ENCODE measurements around the gene ZNF385D.

The ZNF385D gene

GRCh38 chr3:21747966-21748555 lies 2.9 kb downstream of the ZNF385D start:
- no peak for DNase-seq

GRCh38 chr3:21747376-21747775 lies 3.6 kb downstream of the ZNF385D start:
- no peak for DNase-seq

- DNase-seq: no peak
These were observed 5.0 kb downstream of the ZNF385D start for GRCh38 chr3:21745966-21746365.

GRCh38 chr3:21744793-21745192 lies 6.2 kb downstream of the ZNF385D start:
- no peak for DNase-seq

DNA sequence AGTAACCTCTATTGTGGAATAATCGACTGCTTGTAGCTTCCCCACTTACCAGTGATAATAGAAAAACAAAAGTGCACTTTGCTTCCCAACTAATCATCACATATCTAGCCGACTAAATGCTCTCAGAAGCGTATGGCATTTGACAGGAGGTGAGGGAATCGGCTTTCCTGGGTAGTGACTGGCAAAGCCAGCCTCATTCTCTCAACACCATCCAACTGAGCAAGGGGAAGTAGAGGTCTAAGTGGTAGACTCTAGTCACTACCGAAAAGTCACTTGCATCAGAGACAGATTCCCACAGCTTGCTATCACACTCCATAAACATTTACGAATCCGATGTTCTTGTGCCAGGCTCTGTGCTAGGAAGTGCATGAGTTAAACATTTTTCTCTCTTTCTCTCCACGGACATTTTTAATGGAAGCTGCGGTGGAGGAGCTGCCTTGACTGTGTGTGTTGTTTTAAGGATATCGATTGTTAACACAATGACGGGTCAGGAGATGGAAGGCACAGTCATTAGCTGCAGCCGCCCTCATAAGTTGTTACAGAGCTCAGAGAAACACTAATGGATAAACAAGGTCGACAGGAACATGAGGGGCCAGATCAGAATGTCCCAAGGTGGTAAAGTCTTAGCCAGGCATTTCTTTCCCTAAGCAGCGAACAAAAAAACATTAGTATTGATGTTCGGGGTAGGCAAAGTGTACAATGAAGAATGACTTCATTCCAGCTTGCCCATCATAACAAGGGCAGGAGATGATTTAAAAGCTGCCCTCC lies 11.9 kb downstream of the ZNF385D start:
- DNase-seq: no peak

GRCh38 chr3:21738283-21738682 lies 12.7 kb downstream of the ZNF385D start:
- no peak for DNase-seq

DNA sequence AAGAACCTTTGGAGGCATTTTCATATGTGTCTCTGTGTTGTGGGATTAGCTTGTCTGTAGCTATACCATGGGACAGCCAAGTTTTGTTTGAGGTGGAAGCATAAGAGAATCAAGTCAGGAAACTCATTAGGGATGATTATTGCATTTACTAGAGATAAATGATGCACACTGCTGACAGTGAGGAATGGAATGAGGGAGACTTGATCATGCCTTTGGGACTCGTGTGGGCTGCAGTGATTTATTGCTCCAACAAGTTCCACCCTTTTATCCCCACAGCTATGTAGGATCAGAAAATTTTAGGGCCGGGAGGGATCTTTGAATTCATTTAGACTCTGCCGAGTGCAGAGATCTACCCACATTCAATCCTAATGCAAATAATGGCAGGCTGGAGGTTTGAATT lies 16.3 kb downstream of the ZNF385D start:
- DNase-seq: peak; percentile 33

- DNase-seq: peak; percentile 58
These were observed 21.0 kb downstream of the ZNF385D start for GRCh38 chr3:21729888-21730459.

DNA sequence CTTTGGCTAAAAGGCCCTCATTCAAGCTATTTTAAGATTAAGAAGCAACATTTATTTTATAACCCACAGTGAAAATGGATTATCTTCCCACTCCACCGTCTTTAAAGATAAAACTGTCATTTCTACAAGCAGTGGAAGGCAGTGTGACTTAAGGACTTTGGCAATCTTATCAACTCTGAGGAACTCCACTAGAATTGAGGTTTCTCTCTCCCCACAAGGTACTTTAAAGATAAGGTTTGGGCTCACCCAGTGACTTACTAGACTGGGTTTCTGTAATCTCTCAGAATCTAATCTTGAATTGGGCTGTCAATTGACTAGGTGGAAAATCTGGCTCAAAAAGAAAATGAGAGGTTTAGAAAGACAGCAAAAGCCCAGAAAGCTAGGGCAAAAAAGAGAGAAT lies 21.7 kb downstream of the ZNF385D start:
- DNase-seq: no peak

DNA sequence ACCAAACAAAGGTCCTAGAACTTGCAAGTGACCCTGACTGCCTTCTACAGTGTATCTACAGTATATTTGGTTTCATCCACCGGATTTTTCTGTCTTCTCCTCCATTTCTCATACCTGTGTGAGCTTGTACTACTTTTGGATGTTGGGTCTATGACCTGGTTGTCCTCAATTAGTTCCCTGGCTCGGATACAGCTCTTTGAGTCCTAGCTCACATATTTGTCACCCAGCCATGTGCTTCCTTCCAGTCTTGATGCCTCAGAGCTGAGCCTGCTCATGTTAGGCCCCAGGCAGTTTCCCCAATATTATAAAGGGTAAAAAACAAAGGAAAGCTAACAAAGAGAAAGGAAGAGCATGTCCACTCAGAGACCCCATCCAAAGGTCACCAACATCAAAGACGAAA lies 28.2 kb downstream of the ZNF385D start:
- no peak for DNase-seq

DNA sequence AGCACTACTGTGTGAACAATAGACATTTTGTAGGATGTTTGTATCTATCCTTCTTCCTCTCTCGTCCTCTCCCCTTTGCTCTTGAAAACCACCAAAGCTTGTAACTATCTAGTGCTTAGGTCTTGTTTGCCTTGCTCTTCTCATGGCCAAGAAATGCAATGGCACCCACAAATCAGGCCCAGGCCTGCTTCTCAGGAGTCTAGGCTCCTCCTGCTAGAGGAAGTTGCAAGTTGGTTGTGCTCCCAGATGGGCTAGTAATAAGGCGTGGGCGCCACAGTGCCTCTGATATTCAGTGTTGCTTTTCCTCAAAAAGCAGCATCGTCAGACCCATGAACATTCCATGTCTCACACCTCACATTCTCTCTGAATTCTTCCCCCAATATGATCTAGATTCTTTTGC lies 28.7 kb downstream of the ZNF385D start:
- no peak for DNase-seq

DNA sequence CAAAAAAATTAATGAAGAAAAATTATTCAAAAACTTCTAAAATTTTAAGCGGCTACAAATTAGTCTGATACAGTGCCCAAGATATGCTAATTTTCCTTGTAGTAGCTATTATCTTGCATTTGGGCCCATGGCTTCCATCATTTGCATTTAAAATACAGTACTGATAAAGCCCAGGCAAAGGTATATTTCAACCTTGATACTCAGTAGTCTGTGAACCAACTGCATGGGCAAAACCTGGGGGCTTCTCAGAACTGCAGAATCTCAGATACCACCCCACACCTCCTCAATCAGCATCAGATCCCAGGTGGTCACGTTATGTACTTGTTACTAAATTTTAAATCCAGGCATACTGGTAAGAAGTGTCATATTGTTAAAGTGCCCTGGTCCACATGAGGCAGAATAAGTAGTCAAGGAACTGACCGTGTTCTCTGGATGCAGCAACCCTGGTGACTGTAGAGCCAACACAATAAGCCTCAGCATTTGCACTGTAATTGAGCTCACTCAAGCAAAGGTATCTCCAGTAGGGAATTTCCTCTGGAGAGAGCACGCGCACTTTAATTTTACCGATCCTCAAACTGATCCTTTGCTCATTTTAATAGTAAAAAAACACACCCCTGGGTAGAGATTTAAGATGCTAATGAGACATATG lies 31.9 kb downstream of the ZNF385D start:
- DNase-seq: no peak

GRCh38 chr3:21718161-21718765 lies 32.7 kb downstream of the ZNF385D start:
- peak; percentile 95 for DNase-seq

- no peak for DNase-seq
These were observed 35.3 kb downstream of the ZNF385D start for GRCh38 chr3:21715662-21716061.

GRCh38 chr3:21705769-21706168 lies 45.2 kb downstream of the ZNF385D start:
- DNase-seq: peak; percentile 67

DNA sequence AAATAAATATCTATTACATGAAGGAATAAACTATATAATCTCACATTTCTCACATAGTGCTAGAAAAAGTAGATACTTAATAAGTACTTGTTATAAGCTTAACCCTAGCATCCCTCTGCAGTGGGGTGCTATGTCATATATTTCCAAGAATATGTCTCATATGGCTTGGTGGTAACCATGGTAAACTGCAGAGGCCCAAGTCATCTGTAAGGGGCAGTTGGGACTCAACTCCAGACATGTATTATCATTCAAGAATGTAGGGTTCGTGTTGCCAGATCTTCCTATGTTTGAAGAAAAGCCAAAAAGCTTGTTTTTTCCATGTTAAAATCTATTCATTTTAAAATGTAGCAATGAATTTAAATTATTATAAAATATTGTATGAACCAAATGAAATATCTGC lies 46.2 kb downstream of the ZNF385D start:
- DNase-seq: no peak

DNA sequence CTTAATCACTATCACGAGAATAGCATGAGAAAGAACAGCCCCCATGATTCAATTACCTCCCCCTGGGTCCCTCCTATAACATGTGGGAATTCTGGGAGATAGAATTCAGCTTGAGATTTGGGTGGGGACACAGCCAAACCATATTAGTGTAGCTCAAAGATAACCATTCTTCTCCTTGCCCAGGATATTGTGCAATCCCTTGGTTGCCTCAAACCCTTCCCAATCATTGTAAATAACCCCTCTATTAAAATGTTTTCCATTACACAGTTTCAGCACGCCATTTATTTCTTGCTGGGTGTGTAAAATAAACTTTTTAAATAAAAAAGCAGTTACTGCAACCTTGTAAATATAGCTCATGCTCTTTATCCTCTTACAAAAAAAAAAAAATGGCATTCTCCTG lies 47.7 kb downstream of the ZNF385D start:
- no peak for DNase-seq

- DNase-seq: peak; percentile 34
These were observed 53.3 kb downstream of the ZNF385D start for GRCh38 chr3:21697707-21698106.

GRCh38 chr3:21694506-21694905 lies 56.5 kb downstream of the ZNF385D start:
- DNase-seq: no peak

DNA sequence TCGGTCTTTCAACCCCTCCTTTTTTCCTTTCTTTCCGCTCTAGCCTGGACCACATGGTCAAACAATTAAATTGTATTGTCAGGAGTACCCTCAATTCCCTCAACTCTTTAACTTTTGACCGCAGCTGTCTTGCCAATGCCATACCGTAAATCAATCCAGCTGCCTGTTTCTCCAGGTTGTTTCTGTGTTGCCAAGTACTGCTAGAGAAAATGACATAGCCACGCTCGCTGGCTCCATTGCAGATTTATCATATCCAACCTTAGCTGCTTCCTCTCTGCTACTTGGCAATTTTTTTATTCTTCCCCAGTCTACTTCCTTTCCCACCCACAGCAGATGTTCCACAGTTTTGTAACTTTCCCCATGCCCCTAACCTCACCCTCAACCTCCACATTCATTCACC lies 60.0 kb downstream of the ZNF385D start:
- no peak for DNase-seq

DNA sequence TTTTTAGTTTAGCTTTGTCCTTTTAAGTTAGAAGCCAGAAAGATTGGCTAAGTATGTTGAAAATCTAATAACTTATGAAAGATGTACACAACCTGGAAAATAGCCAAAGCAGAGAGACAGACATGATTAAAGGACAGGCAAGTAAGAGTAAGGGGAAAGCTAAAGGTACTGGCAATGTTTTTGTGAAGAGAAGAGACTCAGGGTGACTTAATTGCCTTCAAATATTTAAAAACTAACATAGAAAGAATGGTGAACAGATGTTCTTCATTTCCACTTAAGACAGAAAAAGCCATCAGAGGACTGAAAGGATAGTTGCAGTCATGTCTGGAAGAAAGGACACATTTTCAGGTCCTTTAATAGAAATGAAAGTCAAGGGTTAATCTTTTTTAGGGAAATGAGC lies 68.8 kb downstream of the ZNF385D start:
- no peak for DNase-seq

DNA sequence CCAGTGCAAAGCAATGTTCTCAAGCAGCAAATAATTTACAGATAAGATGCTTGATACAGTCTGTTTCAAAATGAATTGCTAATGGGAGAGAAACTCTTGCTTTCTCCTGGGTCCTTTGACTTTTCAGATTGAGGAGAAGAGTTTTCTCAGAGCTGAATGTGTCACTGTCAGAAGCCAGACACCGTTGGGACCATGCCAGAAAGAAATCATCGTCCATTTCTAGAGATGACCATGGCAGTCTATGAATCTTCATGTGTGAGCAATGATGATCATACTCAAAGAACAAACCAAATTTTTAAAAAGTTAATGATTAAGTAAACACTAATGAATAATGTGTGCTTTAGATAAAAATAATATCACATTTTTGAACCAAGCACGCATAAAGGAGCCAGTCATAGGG lies 77.6 kb downstream of the ZNF385D start:
- no peak for DNase-seq

DNA sequence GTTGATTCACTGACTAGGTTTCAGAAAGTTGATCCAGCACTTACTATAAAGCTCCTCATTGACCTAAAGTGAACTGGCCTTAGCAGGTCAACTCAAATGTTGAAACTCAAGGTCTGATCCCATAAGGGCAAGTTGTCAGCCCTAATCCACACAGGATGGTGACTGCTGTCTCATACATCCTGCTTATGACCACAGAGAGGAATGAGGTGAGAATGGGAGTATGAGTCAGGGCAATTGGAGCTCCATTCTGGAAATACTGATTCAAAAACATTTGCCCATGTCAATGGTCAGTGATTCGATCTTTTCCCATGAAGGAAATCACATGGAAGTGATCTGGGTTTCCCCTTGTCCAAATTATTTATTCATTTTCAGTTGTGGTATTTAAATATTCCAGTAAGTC lies 78.7 kb downstream of the ZNF385D start:
- peak; percentile 84 for DNase-seq

- DNase-seq: no peak
These were observed 80.6 kb downstream of the ZNF385D start for GRCh38 chr3:21670386-21670785.
